Measurements from ENCODE around the gene VAMP1. TPM values are rescaled to one million over a fixed set of nuclear protein-coding genes. Genes with fewer than 3 reads are reported as not detected.

Gene VAMP1
- total and polyA plus RNA-seq, 2 of the 13 experiments (the other 11 are each of a cell fraction or from before 2014, with no cell fraction given), result 2.5 to 7.4 TPM

DNA sequence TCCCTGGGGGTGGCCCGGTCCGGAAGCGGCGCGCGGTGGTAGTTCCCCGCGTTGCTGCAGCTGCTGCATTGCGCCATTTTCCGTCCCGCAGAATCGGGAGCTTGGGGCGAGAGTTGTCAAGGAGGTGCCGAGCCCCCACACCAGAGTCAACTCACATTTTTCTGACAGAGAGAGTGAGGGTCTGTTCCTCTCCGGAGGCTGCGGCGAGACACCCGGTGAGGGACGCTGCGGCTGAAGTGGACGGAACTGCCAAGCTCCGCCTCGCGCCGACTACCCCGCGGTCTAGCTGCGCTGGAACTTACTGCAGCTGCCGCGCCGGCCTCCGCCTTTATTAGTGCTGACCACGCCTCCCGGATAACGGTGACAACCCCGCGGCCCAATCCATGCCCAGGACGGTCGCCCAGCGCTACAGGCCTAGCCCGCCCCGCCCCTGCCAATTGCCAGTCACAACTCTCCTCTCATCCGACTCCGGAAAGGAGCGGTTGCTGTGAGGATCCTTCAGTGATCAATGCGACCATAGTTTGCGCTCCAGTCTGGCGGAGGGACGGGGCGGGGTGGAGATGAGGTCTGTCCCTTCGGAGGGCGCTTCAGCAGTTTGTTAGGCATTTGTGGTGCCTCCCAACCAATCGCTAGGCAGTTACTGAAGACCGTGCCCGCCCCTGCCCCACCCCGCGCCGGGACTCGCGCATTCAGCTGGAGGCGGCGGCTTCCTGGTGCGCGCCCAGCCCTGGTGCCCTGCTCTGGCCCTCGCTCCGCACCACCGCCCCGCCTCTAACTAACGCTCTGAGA lies at the start of gene VAMP1 (continued):
- TF ChIP-seq, protein P1, sequence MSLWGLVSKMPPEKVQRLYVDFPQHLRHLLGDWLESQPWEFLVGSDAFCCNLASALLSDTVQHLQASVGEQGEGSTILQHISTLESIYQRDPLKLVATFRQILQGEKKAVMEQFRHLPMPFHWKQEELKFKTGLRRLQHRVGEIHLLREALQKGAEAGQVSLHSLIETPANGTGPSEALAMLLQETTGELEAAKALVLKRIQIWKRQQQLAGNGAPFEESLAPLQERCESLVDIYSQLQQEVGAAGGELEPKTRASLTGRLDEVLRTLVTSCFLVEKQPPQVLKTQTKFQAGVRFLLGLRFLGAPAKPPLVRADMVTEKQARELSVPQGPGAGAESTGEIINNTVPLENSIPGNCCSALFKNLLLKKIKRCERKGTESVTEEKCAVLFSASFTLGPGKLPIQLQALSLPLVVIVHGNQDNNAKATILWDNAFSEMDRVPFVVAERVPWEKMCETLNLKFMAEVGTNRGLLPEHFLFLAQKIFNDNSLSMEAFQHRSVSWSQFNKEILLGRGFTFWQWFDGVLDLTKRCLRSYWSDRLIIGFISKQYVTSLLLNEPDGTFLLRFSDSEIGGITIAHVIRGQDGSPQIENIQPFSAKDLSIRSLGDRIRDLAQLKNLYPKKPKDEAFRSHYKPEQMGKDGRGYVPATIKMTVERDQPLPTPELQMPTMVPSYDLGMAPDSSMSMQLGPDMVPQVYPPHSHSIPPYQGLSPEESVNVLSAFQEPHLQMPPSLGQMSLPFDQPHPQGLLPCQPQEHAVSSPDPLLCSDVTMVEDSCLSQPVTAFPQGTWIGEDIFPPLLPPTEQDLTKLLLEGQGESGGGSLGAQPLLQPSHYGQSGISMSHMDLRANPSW (CRISPR knock-in tag; IDR thresholded peaks at IDR 0.05; ENCODE audit: borderline replicate concordance), result peak; percentile 78; the same call in 1 of the 2 replicates
- TF ChIP-seq HNRNPL (IDR thresholded peaks at IDR 0.05; ENCODE audit: low read depth, low read length) (0 out of 2 replicates have a peak, but pooled peaks have one; percentile 45), FOSL2 (CRISPR knock-in tag; IDR thresholded peaks at IDR 0.05) (0 out of 2 replicates have a peak, but pooled peaks have one; percentile 17), ZFY (CRISPR knock-in tag; IDR thresholded peaks at IDR 0.05) (peak; percentile 68), EEA1 (CRISPR knock-in tag; IDR thresholded peaks at IDR 0.05; ENCODE audit: borderline replicate concordance) (0 out of 2 replicates have a peak, but pooled peaks have one; percentile 9), HOXA5 (CRISPR knock-in tag; IDR thresholded peaks at IDR 0.05) (peak; percentile 33), ZSCAN9 (CRISPR knock-in tag; IDR thresholded peaks at IDR 0.05; ENCODE audit: borderline replicate concordance) (peak; percentile 61; the same call in 1 of the 2 replicates), SOX5 (CRISPR knock-in tag; IDR thresholded peaks at IDR 0.05; ENCODE audit: borderline replicate concordance) (peak; percentile 24; the same call in 1 of the 2 replicates), RFX1 (IDR thresholded peaks at IDR 0.05) (peak; percentile 75; the same call in 1 of the 2 replicates), ZNF83 (CRISPR knock-in tag; IDR thresholded peaks at IDR 0.05; ENCODE audit: borderline replicate concordance) (no peak), ZNF614 (CRISPR knock-in tag; IDR thresholded peaks at IDR 0.05; ENCODE audit: borderline replicate concordance) (peak; percentile 83; the same call in 1 of the 2 replicates), ZBED4 (CRISPR knock-in tag; IDR thresholded peaks at IDR 0.05; ENCODE audit: borderline replicate concordance) (peak; percentile 68; the same call in 1 of the 2 replicates), ZSCAN12 (CRISPR knock-in tag; IDR thresholded peaks at IDR 0.05) (no peak), MAFK (conservative IDR thresholded peaks at IDR 0.05 in 1 of 2, IDR thresholded peaks at IDR 0.05 in 1 of 2; ENCODE audit: low read length in 2 of 2) (peak; percentile 34 to 37; a peak in 3 of 4 replicates)
- TF ChIP-seq, protein P2, sequence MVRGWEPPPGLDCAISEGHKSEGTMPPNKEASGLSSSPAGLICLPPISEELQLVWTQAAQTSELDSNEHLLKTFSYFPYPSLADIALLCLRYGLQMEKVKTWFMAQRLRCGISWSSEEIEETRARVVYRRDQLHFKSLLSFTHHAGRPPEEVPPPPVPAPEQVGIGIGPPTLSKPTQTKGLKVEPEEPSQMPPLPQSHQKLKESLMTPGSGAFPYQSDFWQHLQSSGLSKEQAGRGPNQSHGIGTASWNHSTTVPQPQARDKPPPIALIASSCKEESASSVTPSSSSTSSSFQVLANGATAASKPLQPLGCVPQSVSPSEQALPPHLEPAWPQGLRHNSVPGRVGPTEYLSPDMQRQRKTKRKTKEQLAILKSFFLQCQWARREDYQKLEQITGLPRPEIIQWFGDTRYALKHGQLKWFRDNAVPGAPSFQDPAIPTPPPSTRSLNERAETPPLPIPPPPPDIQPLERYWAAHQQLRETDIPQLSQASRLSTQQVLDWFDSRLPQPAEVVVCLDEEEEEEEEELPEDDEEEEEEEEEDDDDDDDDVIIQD (CRISPR knock-in tag; IDR thresholded peaks at IDR 0.05; ENCODE audit: low read depth), result peak; percentile 66; the same call in 1 of the 2 replicates
- TF ChIP-seq, protein P3, sequence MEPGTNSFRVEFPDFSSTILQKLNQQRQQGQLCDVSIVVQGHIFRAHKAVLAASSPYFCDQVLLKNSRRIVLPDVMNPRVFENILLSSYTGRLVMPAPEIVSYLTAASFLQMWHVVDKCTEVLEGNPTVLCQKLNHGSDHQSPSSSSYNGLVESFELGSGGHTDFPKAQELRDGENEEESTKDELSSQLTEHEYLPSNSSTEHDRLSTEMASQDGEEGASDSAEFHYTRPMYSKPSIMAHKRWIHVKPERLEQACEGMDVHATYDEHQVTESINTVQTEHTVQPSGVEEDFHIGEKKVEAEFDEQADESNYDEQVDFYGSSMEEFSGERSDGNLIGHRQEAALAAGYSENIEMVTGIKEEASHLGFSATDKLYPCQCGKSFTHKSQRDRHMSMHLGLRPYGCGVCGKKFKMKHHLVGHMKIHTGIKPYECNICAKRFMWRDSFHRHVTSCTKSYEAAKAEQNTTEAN (CRISPR knock-in tag; conservative IDR thresholded peaks at IDR 0.05), result 0 out of 2 replicates have a peak, but pooled peaks have one; percentile 23
- TF ChIP-seq, protein P4, sequence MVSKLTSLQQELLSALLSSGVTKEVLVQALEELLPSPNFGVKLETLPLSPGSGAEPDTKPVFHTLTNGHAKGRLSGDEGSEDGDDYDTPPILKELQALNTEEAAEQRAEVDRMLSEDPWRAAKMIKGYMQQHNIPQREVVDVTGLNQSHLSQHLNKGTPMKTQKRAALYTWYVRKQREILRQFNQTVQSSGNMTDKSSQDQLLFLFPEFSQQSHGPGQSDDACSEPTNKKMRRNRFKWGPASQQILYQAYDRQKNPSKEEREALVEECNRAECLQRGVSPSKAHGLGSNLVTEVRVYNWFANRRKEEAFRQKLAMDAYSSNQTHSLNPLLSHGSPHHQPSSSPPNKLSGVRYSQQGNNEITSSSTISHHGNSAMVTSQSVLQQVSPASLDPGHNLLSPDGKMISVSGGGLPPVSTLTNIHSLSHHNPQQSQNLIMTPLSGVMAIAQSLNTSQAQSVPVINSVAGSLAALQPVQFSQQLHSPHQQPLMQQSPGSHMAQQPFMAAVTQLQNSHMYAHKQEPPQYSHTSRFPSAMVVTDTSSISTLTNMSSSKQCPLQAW (CRISPR knock-in tag; IDR thresholded peaks at IDR 0.05), result peak; percentile 92; the same call in 1 of the 2 replicates
